ENCODE results near the gene OR51B6. TPM values are rescaled to one million over a fixed set of nuclear protein-coding genes. Genes with fewer than 3 reads are reported as not detected.

The OR51B6 gene
- total and polyA plus RNA-seq, 2 of the 13 experiments (the other 11 are each of a cell fraction or from before 2014, with no cell fraction given), result not detected

DNA sequence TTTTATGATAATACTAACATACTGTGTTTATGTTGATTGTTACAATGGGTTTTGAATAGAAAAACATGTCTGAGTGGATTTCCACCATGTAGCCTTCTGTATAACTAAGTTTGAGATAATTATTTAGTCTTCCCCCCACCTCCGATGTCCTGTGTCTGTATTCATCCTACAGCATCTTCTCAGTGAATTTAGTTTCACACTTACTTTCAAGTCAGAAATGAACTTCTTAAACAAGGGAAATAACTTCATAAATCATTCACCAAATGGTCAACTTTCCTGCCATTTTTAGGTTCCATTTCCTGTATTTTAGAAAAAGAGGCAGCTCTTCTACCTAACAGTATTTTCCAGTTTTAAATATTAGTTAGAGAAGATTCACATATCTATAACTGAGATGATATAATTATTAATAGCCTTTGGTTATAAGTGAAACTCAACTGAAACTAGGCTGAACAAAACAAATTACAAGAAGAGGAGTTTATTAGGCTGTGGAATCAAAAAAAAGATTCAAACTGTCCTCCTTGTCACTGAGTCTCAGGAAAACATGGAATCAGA, 11.5 kb upstream of the OR51B6 start:
- H3K4me2 ChIP-seq (ENCODE audit: low read depth, low read length), result no peak overlapping the region
- no TSS peak for BruUV-seq (replicated peaks)
- no peak overlapping the region for H3K27ac ChIP-seq (ENCODE audit: extremely low read length, insufficient read depth, low read length)
- CTCF ChIA-PET (ENCODE audit: low intra/inter-chr PET ratio, low total read pairs), result no interaction called here
- intact Hi-C loops (cut with micrococcal nuclease; ENCODE audit: unreplicated experiment) (no loop called here), in situ Hi-C loops (cut with HindIII; ENCODE audit: extremely low pct_ligation_motif_present, low pct_unique_long_range_greater_than_20kb) (no loop called here)
- no peaks in the 10 kb centered on the region for H4K20me1 ChIP-seq (ENCODE audit: insufficient read depth, low read length)
- no peak overlapping the region for H3K4me3 ChIP-seq (replicated peaks in 1 of 3; ENCODE audit: insufficient read depth in 1 of 3, low read depth in 2 of 3, low read length in 3 of 3)
- no peak overlapping the region for H3K9ac ChIP-seq (ENCODE audit: insufficient read depth, low read depth, low read length)
- no peaks in the 10 kb centered on the region for H3K4me1 ChIP-seq (ENCODE audit: insufficient read depth, low read length)
- POLR2A ChIA-PET, result no interaction called here
- WGBS (ENCODE audit: low lambda C conversion rate), result 0% methylated on average over 1 of the region's 1 CpG
- no peaks in the 10 kb centered on the region for H3K9me3 ChIP-seq (ENCODE audit: low read length)
- no peaks in the 10 kb centered on the region for H3K36me3 ChIP-seq (replicated peaks in 1 of 2; ENCODE audit: control insufficient read depth in 1 of 2, insufficient read depth in 2 of 2, low read length in 2 of 2)
- DNase-seq (ENCODE audit: low spot score) (no peak), FAIRE-seq (no peak), ATAC-seq (no peak)
- no peaks in the 10 kb centered on the region for H3K79me2 ChIP-seq (ENCODE audit: insufficient read depth, low read length)
- no peak overlapping the region for H2AFZ ChIP-seq (ENCODE audit: low read length)
- H3K27me3 ChIP-seq (ENCODE audit: control insufficient read depth in 1 of 2, insufficient read depth in 2 of 2, low read length in 2 of 2), result no peaks in the 10 kb centered on the region
- TF ChIP-seq ONECUT2 (CRISPR knock-in tag; IDR thresholded peaks at IDR 0.05) (no peak), KDM6A (CRISPR knock-in tag; IDR thresholded peaks at IDR 0.05; ENCODE audit: low read depth) (no peak), NR3C1 (CRISPR knock-in tag; IDR thresholded peaks at IDR 0.05) (no peak), EP300 (IDR thresholded peaks at IDR 0.05; ENCODE audit: low read depth in 2 of 2, low read length in 2 of 2) (no peak), EP300 (CRISPR knock-in tag; IDR thresholded peaks at IDR 0.05; ENCODE audit: borderline replicate concordance) (no peak), ZNF772 (CRISPR knock-in tag; IDR thresholded peaks at IDR 0.05) (no peak), ARNTL (CRISPR knock-in tag; IDR thresholded peaks at IDR 0.05) (no peak), MAFG (CRISPR knock-in tag; IDR thresholded peaks at IDR 0.05) (no peak), ZBTB3 (CRISPR knock-in tag; IDR thresholded peaks at IDR 0.05; ENCODE audit: borderline replicate concordance, low read depth) (no peak), PHF21A (CRISPR knock-in tag; IDR thresholded peaks at IDR 0.05) (no peak), HOXA7 (CRISPR knock-in tag; IDR thresholded peaks at IDR 0.05) (no peak), ZNF598 (CRISPR knock-in tag; IDR thresholded peaks at IDR 0.05; ENCODE audit: borderline replicate concordance) (no peak)
- TF ChIP-seq, protein P1, sequence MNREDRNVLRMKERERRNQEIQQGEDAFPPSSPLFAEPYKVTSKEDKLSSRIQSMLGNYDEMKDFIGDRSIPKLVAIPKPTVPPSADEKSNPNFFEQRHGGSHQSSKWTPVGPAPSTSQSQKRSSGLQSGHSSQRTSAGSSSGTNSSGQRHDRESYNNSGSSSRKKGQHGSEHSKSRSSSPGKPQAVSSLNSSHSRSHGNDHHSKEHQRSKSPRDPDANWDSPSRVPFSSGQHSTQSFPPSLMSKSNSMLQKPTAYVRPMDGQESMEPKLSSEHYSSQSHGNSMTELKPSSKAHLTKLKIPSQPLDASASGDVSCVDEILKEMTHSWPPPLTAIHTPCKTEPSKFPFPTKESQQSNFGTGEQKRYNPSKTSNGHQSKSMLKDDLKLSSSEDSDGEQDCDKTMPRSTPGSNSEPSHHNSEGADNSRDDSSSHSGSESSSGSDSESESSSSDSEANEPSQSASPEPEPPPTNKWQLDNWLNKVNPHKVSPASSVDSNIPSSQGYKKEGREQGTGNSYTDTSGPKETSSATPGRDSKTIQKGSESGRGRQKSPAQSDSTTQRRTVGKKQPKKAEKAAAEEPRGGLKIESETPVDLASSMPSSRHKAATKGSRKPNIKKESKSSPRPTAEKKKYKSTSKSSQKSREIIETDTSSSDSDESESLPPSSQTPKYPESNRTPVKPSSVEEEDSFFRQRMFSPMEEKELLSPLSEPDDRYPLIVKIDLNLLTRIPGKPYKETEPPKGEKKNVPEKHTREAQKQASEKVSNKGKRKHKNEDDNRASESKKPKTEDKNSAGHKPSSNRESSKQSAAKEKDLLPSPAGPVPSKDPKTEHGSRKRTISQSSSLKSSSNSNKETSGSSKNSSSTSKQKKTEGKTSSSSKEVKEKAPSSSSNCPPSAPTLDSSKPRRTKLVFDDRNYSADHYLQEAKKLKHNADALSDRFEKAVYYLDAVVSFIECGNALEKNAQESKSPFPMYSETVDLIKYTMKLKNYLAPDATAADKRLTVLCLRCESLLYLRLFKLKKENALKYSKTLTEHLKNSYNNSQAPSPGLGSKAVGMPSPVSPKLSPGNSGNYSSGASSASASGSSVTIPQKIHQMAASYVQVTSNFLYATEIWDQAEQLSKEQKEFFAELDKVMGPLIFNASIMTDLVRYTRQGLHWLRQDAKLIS (CRISPR knock-in tag; IDR thresholded peaks at IDR 0.05), result no peak
- TF ChIP-seq, protein P2, sequence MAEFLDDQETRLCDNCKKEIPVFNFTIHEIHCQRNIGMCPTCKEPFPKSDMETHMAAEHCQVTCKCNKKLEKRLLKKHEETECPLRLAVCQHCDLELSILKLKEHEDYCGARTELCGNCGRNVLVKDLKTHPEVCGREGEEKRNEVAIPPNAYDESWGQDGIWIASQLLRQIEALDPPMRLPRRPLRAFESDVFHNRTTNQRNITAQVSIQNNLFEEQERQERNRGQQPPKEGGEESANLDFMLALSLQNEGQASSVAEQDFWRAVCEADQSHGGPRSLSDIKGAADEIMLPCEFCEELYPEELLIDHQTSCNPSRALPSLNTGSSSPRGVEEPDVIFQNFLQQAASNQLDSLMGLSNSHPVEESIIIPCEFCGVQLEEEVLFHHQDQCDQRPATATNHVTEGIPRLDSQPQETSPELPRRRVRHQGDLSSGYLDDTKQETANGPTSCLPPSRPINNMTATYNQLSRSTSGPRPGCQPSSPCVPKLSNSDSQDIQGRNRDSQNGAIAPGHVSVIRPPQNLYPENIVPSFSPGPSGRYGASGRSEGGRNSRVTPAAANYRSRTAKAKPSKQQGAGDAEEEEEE (CRISPR knock-in tag; IDR thresholded peaks at IDR 0.05; ENCODE audit: borderline replicate concordance), result no peak
- TF ChIP-seq, protein P3, sequence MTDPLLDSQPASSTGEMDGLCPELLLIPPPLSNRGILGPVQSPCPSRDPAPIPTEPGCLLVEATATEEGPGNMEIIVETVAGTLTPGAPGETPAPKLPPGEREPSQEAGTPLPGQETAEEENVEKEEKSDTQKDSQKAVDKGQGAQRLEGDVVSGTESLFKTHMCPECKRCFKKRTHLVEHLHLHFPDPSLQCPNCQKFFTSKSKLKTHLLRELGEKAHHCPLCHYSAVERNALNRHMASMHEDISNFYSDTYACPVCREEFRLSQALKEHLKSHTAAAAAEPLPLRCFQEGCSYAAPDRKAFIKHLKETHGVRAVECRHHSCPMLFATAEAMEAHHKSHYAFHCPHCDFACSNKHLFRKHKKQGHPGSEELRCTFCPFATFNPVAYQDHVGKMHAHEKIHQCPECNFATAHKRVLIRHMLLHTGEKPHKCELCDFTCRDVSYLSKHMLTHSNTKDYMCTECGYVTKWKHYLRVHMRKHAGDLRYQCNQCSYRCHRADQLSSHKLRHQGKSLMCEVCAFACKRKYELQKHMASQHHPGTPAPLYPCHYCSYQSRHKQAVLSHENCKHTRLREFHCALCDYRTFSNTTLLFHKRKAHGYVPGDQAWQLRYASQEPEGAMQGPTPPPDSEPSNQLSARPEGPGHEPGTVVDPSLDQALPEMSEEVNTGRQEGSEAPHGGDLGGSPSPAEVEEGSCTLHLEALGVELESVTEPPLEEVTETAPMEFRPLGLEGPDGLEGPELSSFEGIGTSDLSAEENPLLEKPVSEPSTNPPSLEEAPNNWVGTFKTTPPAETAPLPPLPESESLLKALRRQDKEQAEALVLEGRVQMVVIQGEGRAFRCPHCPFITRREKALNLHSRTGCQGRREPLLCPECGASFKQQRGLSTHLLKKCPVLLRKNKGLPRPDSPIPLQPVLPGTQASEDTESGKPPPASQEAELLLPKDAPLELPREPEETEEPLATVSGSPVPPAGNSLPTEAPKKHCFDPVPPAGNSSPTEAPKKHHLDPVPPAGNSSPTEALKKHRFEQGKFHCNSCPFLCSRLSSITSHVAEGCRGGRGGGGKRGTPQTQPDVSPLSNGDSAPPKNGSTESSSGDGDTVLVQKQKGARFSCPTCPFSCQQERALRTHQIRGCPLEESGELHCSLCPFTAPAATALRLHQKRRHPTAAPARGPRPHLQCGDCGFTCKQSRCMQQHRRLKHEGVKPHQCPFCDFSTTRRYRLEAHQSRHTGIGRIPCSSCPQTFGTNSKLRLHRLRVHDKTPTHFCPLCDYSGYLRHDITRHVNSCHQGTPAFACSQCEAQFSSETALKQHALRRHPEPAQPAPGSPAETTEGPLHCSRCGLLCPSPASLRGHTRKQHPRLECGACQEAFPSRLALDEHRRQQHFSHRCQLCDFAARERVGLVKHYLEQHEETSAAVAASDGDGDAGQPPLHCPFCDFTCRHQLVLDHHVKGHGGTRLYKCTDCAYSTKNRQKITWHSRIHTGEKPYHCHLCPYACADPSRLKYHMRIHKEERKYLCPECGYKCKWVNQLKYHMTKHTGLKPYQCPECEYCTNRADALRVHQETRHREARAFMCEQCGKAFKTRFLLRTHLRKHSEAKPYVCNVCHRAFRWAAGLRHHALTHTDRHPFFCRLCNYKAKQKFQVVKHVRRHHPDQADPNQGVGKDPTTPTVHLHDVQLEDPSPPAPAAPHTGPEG (CRISPR knock-in tag; IDR thresholded peaks at IDR 0.05), result no peak
